GM12878 (cell line): Measurements from ENCODE around the gene DCDC2C.

Experiments
- CBFB ChIP-seq: IDR thresholded peaks from 2 replicates; pipeline ENCODE4 v1.6.1; 2016; ENCODE audit warnings: antibody characterized with exemption, low read depth
- CREB1 ChIP-seq: IDR thresholded peaks from 2 replicates; pipeline ENCODE4 v1.6.1; 2012; ENCODE audit warnings: low read depth, mild to moderate bottlenecking, inconsistent platforms
- CTCF ChIP-seq, 3 experiments: IDR thresholded peaks in 2 of 3; conservative IDR thresholded peaks in 1 of 3; 2 replicates each; pipeline ENCODE4 v1.5.1; 2011; ENCODE audit warnings: low read depth in 3 of 3, low read length in 3 of 3, mild to moderate bottlenecking in 3 of 3, control low read depth in 2 of 3, moderate library complexity in 2 of 3, inconsistent platforms in 1 of 3, mixed read lengths in 1 of 3; ENCODE audit not compliant: control insufficient read depth in 2 of 3, insufficient read depth in 1 of 3; ENCODE audit errors: extremely low read depth in 1 of 3
- MXI1 ChIP-seq: fragments of 150-350 bp; IDR thresholded peaks from 2 replicates; pipeline ENCODE4 v1.6.1; 2011; ENCODE audit warnings: low read depth, mild to moderate bottlenecking, inconsistent platforms, low read length, improper control_type of control experiment
- POLR2AphosphoS5 ChIP-seq: IDR thresholded peaks from 2 replicates; pipeline ENCODE4 v1.6.1; 2011; ENCODE audit warnings: mild to moderate bottlenecking, low read length, inconsistent platforms
- TBL1XR1 ChIP-seq: IDR thresholded peaks from 2 replicates; pipeline ENCODE4 v1.6.1; 2012; ENCODE audit warnings: low read depth, low read length, improper control_type of control experiment
- TF ChIP-seq, protein P1 (sequence below): IDR thresholded peaks from 2 replicates; pipeline ENCODE4 v1.6.1; 2011; ENCODE audit warnings: borderline replicate concordance, low read depth, mild to moderate bottlenecking, moderate library complexity, mixed read lengths, low read length; ENCODE audit not compliant: insufficient read depth; ENCODE audit errors: extremely low read length
- TF ChIP-seq, protein P2 (sequence below): fragments of 450-650 bp; IDR thresholded peaks from 2 replicates; pipeline ENCODE4 v1.6.1; 2016; ENCODE audit warnings: mild to moderate bottlenecking

GRCh38 chr2:3752376-3752775, 49.0 kb downstream of the DCDC2C start:
- TF ChIP-seq, protein P1, sequence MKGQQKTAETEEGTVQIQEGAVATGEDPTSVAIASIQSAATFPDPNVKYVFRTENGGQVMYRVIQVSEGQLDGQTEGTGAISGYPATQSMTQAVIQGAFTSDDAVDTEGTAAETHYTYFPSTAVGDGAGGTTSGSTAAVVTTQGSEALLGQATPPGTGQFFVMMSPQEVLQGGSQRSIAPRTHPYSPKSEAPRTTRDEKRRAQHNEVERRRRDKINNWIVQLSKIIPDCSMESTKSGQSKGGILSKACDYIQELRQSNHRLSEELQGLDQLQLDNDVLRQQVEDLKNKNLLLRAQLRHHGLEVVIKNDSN = no peak
- TF ChIP-seq, protein P2, sequence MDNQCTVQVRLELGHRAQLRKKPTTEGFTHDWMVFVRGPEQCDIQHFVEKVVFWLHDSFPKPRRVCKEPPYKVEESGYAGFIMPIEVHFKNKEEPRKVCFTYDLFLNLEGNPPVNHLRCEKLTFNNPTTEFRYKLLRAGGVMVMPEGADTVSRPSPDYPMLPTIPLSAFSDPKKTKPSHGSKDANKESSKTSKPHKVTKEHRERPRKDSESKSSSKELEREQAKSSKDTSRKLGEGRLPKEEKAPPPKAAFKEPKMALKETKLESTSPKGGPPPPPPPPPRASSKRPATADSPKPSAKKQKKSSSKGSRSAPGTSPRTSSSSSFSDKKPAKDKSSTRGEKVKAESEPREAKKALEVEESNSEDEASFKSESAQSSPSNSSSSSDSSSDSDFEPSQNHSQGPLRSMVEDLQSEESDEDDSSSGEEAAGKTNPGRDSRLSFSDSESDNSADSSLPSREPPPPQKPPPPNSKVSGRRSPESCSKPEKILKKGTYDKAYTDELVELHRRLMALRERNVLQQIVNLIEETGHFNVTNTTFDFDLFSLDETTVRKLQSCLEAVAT = no peak
- TF ChIP-seq CTCF (IDR thresholded peaks at IDR 0.05 in 2 of 3, conservative IDR thresholded peaks at IDR 0.05 in 1 of 3; ENCODE audit: control insufficient read depth in 2 of 3, extremely low read depth in 1 of 3, insufficient read depth in 1 of 3, low read depth in 3 of 3, low read length in 3 of 3) (no peak), TBL1XR1 (no peak), POLR2AphosphoS5 (no peak), CREB1 (no peak), CBFB (no peak), MXI1 (no peak)
